SK-N-SH (cell line): ENCODE results near the gene PWWP2B. TPM values are rescaled to one million over a fixed set of nuclear protein-coding genes. Genes with fewer than 3 reads are reported as not detected.

Source experiments
- CTCF ChIA-PET: fragments of 300-600, 350-600 bp; formaldehyde crosslinking; extraction: SDS; loops from one replicate; lab custom pipeline; 2021; lab: Yijun Ruan, JAX
- POLR2A ChIA-PET: fragments of 350-600 bp; sonication (Branson Sonifier 250); formaldehyde crosslinking; extraction: SDS; loops from one replicate; lab custom pipeline; 2020; ENCODE audit warnings: antibody characterized with exemption, inconsistent platforms; lab: Yijun Ruan, JAX
- DNase-seq: peaks from one replicate; pipeline ENCODE4 v3.0.0; 2012
- H2AFZ ChIP-seq: fragments of 200-600 bp; sonication (generic); 2 replicates; pipeline ENCODE4 v1.8.1; 2016; ENCODE audit warnings: antibody characterized with exemption, mild to moderate bottlenecking, low read depth
- H3F3A ChIP-seq: fragments of 200-600 bp; sonication (generic); replicated peaks from 2 replicates; pipeline ENCODE3; 2016; ENCODE audit warnings: antibody characterized with exemption, mild to moderate bottlenecking; ENCODE audit not compliant: insufficient read depth
- H3K27ac ChIP-seq, 2 experiments: fragments of 200-500 bp in 1 of 2; fragments of 200-600 bp in 1 of 2; sonication (Bioruptor generic) in 1 of 2; sonication (generic), shearing (Covaris generic) in 1 of 2; 2 replicates each; pipeline versions ENCODE4 v1.5.1 to v1.6.1; 2014 to 2016; ENCODE audit warnings: low read depth in 2 of 2, inconsistent platforms in 1 of 2, low read length in 1 of 2, mild to moderate bottlenecking in 1 of 2, mixed read lengths in 1 of 2
- H3K27me3 ChIP-seq: fragments of 200-600 bp; sonication (generic), shearing (Covaris generic); 2 replicates; pipeline ENCODE4 v1.6.1; 2016; ENCODE audit warnings: mixed run types; ENCODE audit not compliant: insufficient read depth
- H3K36me3 ChIP-seq, 2 experiments: fragments of 200-500 bp in 1 of 2; fragments of 200-600 bp in 1 of 2; sonication (Bioruptor generic) in 1 of 2; sonication (generic) in 1 of 2; replicated peaks in 1 of 2; 2 replicates each; pipeline versions ENCODE3 to v1.5.1; 2014 to 2016; ENCODE audit warnings: low read length in 1 of 2, mild to moderate bottlenecking in 1 of 2; ENCODE audit not compliant: insufficient read depth in 2 of 2, control insufficient read depth in 1 of 2
- H3K4me1 ChIP-seq, 2 experiments: fragments of 200-500 bp in 1 of 2; fragments of 200-600 bp in 1 of 2; sonication (Bioruptor generic) in 1 of 2; sonication (generic), shearing (Covaris generic) in 1 of 2; 2 replicates each; pipeline versions ENCODE4 v1.5.1 to v1.6.1; 2014 to 2016; ENCODE audit warnings: low read depth in 1 of 2, low read length in 1 of 2, mixed run types in 1 of 2; ENCODE audit not compliant: insufficient read depth in 2 of 2, control insufficient read depth in 1 of 2
- H3K4me2 ChIP-seq: fragments of 200-600 bp; sonication (generic), shearing (Covaris generic); 2 replicates; pipeline ENCODE4 v1.6.1; 2017; ENCODE audit warnings: mixed run types
- H3K4me3 ChIP-seq, 2 experiments: fragments of 200-500 bp in 1 of 2; fragments of 200-600 bp in 1 of 2; sonication (Bioruptor generic) in 1 of 2; sonication (generic), shearing (Covaris generic) in 1 of 2; 2 replicates each; pipeline versions ENCODE4 v1.5.1 to v1.8.1; 2014 to 2016; ENCODE audit warnings: low read depth in 2 of 2, inconsistent platforms in 1 of 2, low read length in 1 of 2, mild to moderate bottlenecking in 1 of 2, mixed read lengths in 1 of 2, moderate library complexity in 1 of 2
- H3K79me2 ChIP-seq: fragments of 200-600 bp; sonication (generic); 2 replicates; pipeline ENCODE4 v1.8.1; 2017; ENCODE audit warnings: mild to moderate bottlenecking; ENCODE audit not compliant: insufficient read depth
- H3K9ac ChIP-seq: fragments of 200-600 bp; sonication (generic); 2 replicates; pipeline ENCODE4 v1.6.1; 2017; ENCODE audit warnings: mixed run types
- H3K9me2 ChIP-seq: fragments of 200-600 bp; sonication (generic); 2 replicates; pipeline ENCODE4 v1.6.1; 2017; ENCODE audit warnings: mixed run types
- H3K9me3 ChIP-seq: fragments of 200-600 bp; sonication (generic); 2 replicates; pipeline ENCODE4 v1.6.1; 2017; ENCODE audit warnings: mixed run types, mild to moderate bottlenecking, moderate library complexity
- H4K20me1 ChIP-seq: fragments of 200-600 bp; sonication (generic); 2 replicates; pipeline ENCODE4 v1.6.1; 2017; ENCODE audit warnings: mild to moderate bottlenecking, mixed run types; ENCODE audit not compliant: insufficient read depth
- FOSL2 ChIP-seq: IDR thresholded peaks from 2 replicates; pipeline ENCODE4 v1.4.0; 2012; ENCODE audit warnings: low read depth, mild to moderate bottlenecking, moderate library complexity, borderline replicate concordance
- FOXM1 ChIP-seq: IDR thresholded peaks from 2 replicates; pipeline ENCODE4 v1.4.0; 2012; ENCODE audit warnings: low read depth, mild to moderate bottlenecking
- GABPA ChIP-seq: IDR thresholded peaks from 2 replicates; pipeline ENCODE4 v1.4.0; 2012; ENCODE audit warnings: low read depth, mild to moderate bottlenecking
- GATA2 ChIP-seq: sonication (generic); formaldehyde crosslinking; IDR thresholded peaks from 2 replicates; pipeline ENCODE4 v1.5.0; 2020; ENCODE audit warnings: mild to moderate bottlenecking, missing genetic modification reagents
- IRF3 ChIP-seq: fragments of 150-350 bp; IDR thresholded peaks from 2 replicates; pipeline ENCODE4 v1.6.1; 2016; ENCODE audit warnings: mild to moderate bottlenecking, low read depth, low read length
- MEF2A ChIP-seq: IDR thresholded peaks from 2 replicates; pipeline ENCODE4 v1.4.0; 2012; ENCODE audit warnings: low read depth, borderline replicate concordance
- NRF1 ChIP-seq: IDR thresholded peaks from 2 replicates; pipeline ENCODE4 v1.6.1; 2012; ENCODE audit warnings: low read depth, mild to moderate bottlenecking, low read length
- PBX3 ChIP-seq: IDR thresholded peaks from 2 replicates; pipeline ENCODE4; 2012
- RAD21 ChIP-seq: IDR thresholded peaks from 2 replicates; pipeline ENCODE4 v1.6.1; 2012; ENCODE audit warnings: mild to moderate bottlenecking, low read length
- RCOR1 ChIP-seq: fragments of 150-350 bp; IDR thresholded peaks from 2 replicates; pipeline ENCODE4 v1.6.1; 2017; ENCODE audit warnings: antibody characterized with exemption, low read length
- RFX5 ChIP-seq: IDR thresholded peaks from 2 replicates; pipeline ENCODE4 v1.6.1; 2012; ENCODE audit warnings: mild to moderate bottlenecking, improper control_type of control experiment, low read length
- RXRA ChIP-seq: IDR thresholded peaks from 2 replicates; pipeline ENCODE4 v1.4.0; 2012; ENCODE audit warnings: low read depth, mild to moderate bottlenecking, borderline replicate concordance
- SIN3A ChIP-seq: IDR thresholded peaks from 2 replicates; pipeline ENCODE4 v1.6.1; 2012; ENCODE audit warnings: low read depth, mild to moderate bottlenecking, low read length, moderate library complexity, borderline replicate concordance
- SMC3 ChIP-seq: IDR thresholded peaks from 2 replicates; pipeline ENCODE4 v1.6.1; 2012; ENCODE audit warnings: low read depth, low read length, improper control_type of control experiment
- TCF12 ChIP-seq: IDR thresholded peaks from 2 replicates; pipeline ENCODE4 v1.4.0; 2012
- TEAD4 ChIP-seq: IDR thresholded peaks from 2 replicates; pipeline ENCODE4 v1.4.0; 2012; ENCODE audit warnings: mild to moderate bottlenecking, borderline replicate concordance; ENCODE audit not compliant: insufficient read depth
- USF2 ChIP-seq: fragments of 150-350 bp; IDR thresholded peaks from 2 replicates; pipeline ENCODE4 v1.6.1; 2017; ENCODE audit warnings: antibody characterized with exemption, low read length, low read depth, borderline replicate concordance
- ZBTB33 ChIP-seq: IDR thresholded peaks from 2 replicates; pipeline ENCODE4 v1.4.0; 2012; ENCODE audit warnings: low read depth, borderline replicate concordance
- WGBS: methylation state at CpG from one replicate; pipeline ENCODE4 v1.1.6; 2017; ENCODE audit warnings: low lambda C conversion rate; 5-methylcytosine and 5-hydroxymethylcytosine counted together
- polyA plus RNA-seq, 3 experiments: library from polyadenylated mRNA; depleted of rRNA; stranded (reverse); fragments of >200 nt; gene quantifications; 2 replicates each; pipeline ENCODE4 v1.2.3, GENCODE V29; 2012

PWWP2B gene
- polyA plus RNA-seq, 1 of the 3 experiments (the other 2 are of a cell fraction), result 2.4 TPM

GRCh38 chr10:132385721-132386418, 11.1 kb upstream of the PWWP2B start:
- H3K27me3 ChIP-seq, result no peaks in the 10 kb centered on the region
- H3K79me2 ChIP-seq, result no peaks in the 10 kb centered on the region
- H3K9me2 ChIP-seq, result no peaks in the 10 kb centered on the region
- H3K4me3 ChIP-seq, result no peak overlapping the region
- H3K36me3 ChIP-seq, result no peaks in the 10 kb centered on the region
- H3K4me2 ChIP-seq, result no peak overlapping the region
- H3K9ac ChIP-seq, result no peak overlapping the region
- DNase-seq, result no peak
- H4K20me1 ChIP-seq, result no peaks in the 10 kb centered on the region
- peaks cover 0 to 9% of the 10 kb centered on the region in 2 experiments; a peak in 1 of 4 replicates for H3K4me1 ChIP-seq
- TF ChIP-seq SMC3 (no peak), RCOR1 (no peak), GABPA (no peak), MEF2A (no peak), IRF3 (no peak), GATA2 (no peak), RFX5 (no peak), TCF12 (no peak), TEAD4 (no peak), RAD21 (no peak), ZBTB33 (no peak), PBX3 (no peak), USF2 (no peak), RXRA (no peak), SIN3A (no peak), FOSL2 (no peak), FOXM1 (no peak), NRF1 (no peak)
- TF ChIP-seq, all 33 proteins: peak for 0
- ChIA-PET CTCF (interaction anchor here (1.3 kb wide), 1 partner anchor 256 kb away, joined by 3 read pairs; no protein-coding TSS in a partner anchor), POLR2A (no interaction called here)
- 95% methylated on average over 15 of the region's 18 CpGs for WGBS
- no peak overlapping the region for H2AFZ ChIP-seq
- H3F3A ChIP-seq, result no peaks in the 10 kb centered on the region
- no peaks in the 10 kb centered on the region for H3K9me3 ChIP-seq
- H3K27ac ChIP-seq, result no peak overlapping the region
